SU-DHL-6 (cell line): ENCODE data around the gene P3H2.

Experiments used
- H2AFZ ChIP-seq: fragments of 200-600 bp; sonication (generic); 2 replicates; pipeline ENCODE4 v1.6.1; 2014; ENCODE audit warnings: low read depth, mild to moderate bottlenecking, moderate library complexity, mixed read lengths, antibody characterized with exemption, low read length; ENCODE audit not compliant: severe bottlenecking
- H3F3A ChIP-seq: fragments of 200-600 bp; shearing (Covaris generic); 2 replicates; pipeline ENCODE4 v1.6.0; 2016; ENCODE audit warnings: antibody characterized with exemption, mild to moderate bottlenecking; ENCODE audit not compliant: insufficient read depth
- H3K27ac ChIP-seq: fragments of 200-600 bp; sonication (generic); 2 replicates; pipeline ENCODE4 v1.5.1; 2016; ENCODE audit warnings: low read depth, mild to moderate bottlenecking, low read length, moderate library complexity, mixed read lengths
- H3K27me3 ChIP-seq: fragments of 200-600 bp; sonication (generic), shearing (Covaris generic); 2 replicates; pipeline ENCODE4 v1.6.0; 2014; ENCODE audit warnings: mild to moderate bottlenecking, low read length
- H3K36me3 ChIP-seq: fragments of 200-600 bp; sonication (generic); 2 replicates; pipeline ENCODE4 v1.6.1; 2014; ENCODE audit warnings: mild to moderate bottlenecking, low read length, mixed read lengths
- H3K4me2 ChIP-seq: fragments of 300-600, 200-600 bp; shearing (Covaris generic), sonication (generic); 2 replicates; pipeline ENCODE4 v1.6.0; 2014; ENCODE audit warnings: low read length, low read depth, mild to moderate bottlenecking; ENCODE audit not compliant: poor library complexity, severe bottlenecking
- H3K4me3 ChIP-seq: fragments of 200-600 bp; sonication (generic); 2 replicates; pipeline ENCODE4 v1.5.1; 2014; ENCODE audit warnings: antibody characterized with exemption, low read length, mild to moderate bottlenecking, mixed read lengths; ENCODE audit not compliant: insufficient read depth, poor library complexity, severe bottlenecking
- H3K79me2 ChIP-seq: fragments of 200-600 bp; sonication (generic); 2 replicates; pipeline ENCODE4 v1.6.1; 2014; ENCODE audit warnings: mild to moderate bottlenecking, low read length, moderate library complexity; ENCODE audit not compliant: insufficient read depth
- H3K9ac ChIP-seq: fragments of 200-600 bp; sonication (generic); 2 replicates; pipeline ENCODE4 v1.7.0; 2014; ENCODE audit warnings: mild to moderate bottlenecking, low read length
- H3K9me2 ChIP-seq: fragments of 200-600 bp; sonication (generic); replicated peaks from 2 replicates; pipeline ENCODE4 v1.6.1; 2014; ENCODE audit warnings: low read length; ENCODE audit not compliant: insufficient read depth
- H3K9me3 ChIP-seq: fragments of 200-600 bp; sonication (generic); 2 replicates; pipeline ENCODE4 v1.6.1; 2014; ENCODE audit warnings: low read length, mixed read lengths; ENCODE audit not compliant: insufficient read depth
- H4K20me1 ChIP-seq: fragments of 200-600 bp; sonication (generic); 2 replicates; pipeline ENCODE4 v1.6.1; 2014; ENCODE audit warnings: low read depth, mild to moderate bottlenecking, antibody characterized with exemption, low read length, moderate library complexity, mixed read lengths
- CTCF ChIP-seq: fragments of 200-600 bp; sonication (generic); IDR thresholded peaks from one replicate; pipeline ENCODE4 v1.5.1; 2017; ENCODE audit warnings: antibody characterized with exemption, mild to moderate bottlenecking, low read length, moderate library complexity; ENCODE audit not compliant: insufficient read depth, poor library complexity, severe bottlenecking
- EZH2phosphoT487 ChIP-seq: fragments of 200-600 bp; sonication (generic), shearing (Covaris generic); conservative IDR thresholded peaks from 2 replicates; pipeline ENCODE4 v1.6.1; 2018; ENCODE audit warnings: mild to moderate bottlenecking, antibody characterized with exemption, low read length, moderate library complexity, mixed read lengths

P3H2 gene

GRCh38 chr3:190036631-190037030, 84.1 kb downstream of the P3H2 start:
- H3K9ac ChIP-seq = no peak overlapping the region
- no peak overlapping the region for H3K4me3 ChIP-seq
- no peak overlapping the region for H3K27ac ChIP-seq
- no peaks in the 10 kb centered on the region for H3K9me3 ChIP-seq
- H3F3A ChIP-seq = no peaks in the 10 kb centered on the region
- no peaks in the 10 kb centered on the region for H3K79me2 ChIP-seq
- TF ChIP-seq EZH2phosphoT487 (no peak), CTCF (no peak)
- no peak overlapping the region for H2AFZ ChIP-seq
- no peaks in the 10 kb centered on the region for H3K27me3 ChIP-seq
- no peaks in the 10 kb centered on the region for H3K36me3 ChIP-seq
- no peaks in the 10 kb centered on the region for H3K9me2 ChIP-seq
- 0 out of 2 replicates have a peak, but pooled peaks cover 4% of the 10 kb centered on the region for H4K20me1 ChIP-seq
- H3K4me2 ChIP-seq = no peak overlapping the region

GRCh38 chr3:190034446-190034845, 86.3 kb downstream of the P3H2 start:
- TF ChIP-seq EZH2phosphoT487 = no peak
- TF ChIP-seq CTCF = no peak

GRCh38 chr3:190032923-190033322, 87.8 kb downstream of the P3H2 start:
- H3K79me2 ChIP-seq = no peaks in the 10 kb centered on the region

More at GRCh38 chr3:190034446-190034845, 86.3 kb downstream of the P3H2 start:
- H2AFZ ChIP-seq = no peak overlapping the region
- 0 out of 2 replicates have a peak, but pooled peaks cover 1% of the 10 kb centered on the region for H4K20me1 ChIP-seq
- no peaks in the 10 kb centered on the region for H3K36me3 ChIP-seq
- no peaks in the 10 kb centered on the region for H3F3A ChIP-seq
- H3K27me3 ChIP-seq = no peaks in the 10 kb centered on the region
- no peaks in the 10 kb centered on the region for H3K9me2 ChIP-seq
- H3K27ac ChIP-seq = no peak overlapping the region
- no peaks in the 10 kb centered on the region for H3K79me2 ChIP-seq
- H3K9me3 ChIP-seq = no peaks in the 10 kb centered on the region
- no peak overlapping the region for H3K9ac ChIP-seq
- H3K4me2 ChIP-seq = no peak overlapping the region
- H3K4me3 ChIP-seq = no peak overlapping the region

More at GRCh38 chr3:190032923-190033322, 87.8 kb downstream of the P3H2 start:
- no peak overlapping the region for H3K4me3 ChIP-seq
- no peaks in the 10 kb centered on the region for H3K36me3 ChIP-seq
- no peaks in the 10 kb centered on the region for H4K20me1 ChIP-seq
- H3K9ac ChIP-seq = no peak overlapping the region
- no peaks in the 10 kb centered on the region for H3K27me3 ChIP-seq
- no peaks in the 10 kb centered on the region for H3K9me3 ChIP-seq
- no peaks in the 10 kb centered on the region for H3K9me2 ChIP-seq
- no peak overlapping the region for H2AFZ ChIP-seq
- no peak overlapping the region for H3K4me2 ChIP-seq
- H3K27ac ChIP-seq = no peak overlapping the region
- TF ChIP-seq CTCF (no peak), EZH2phosphoT487 (no peak)
- no peaks in the 10 kb centered on the region for H3F3A ChIP-seq
